GM12873 (cell line): ENCODE results near the gene SPATA9.

Source experiments
- CTCF ChIP-seq: IDR thresholded peaks from 2 replicates; pipeline ENCODE4 v1.5.1; 2012; ENCODE audit warnings: low read depth, mild to moderate bottlenecking, moderate library complexity, low read length, control low read depth; ENCODE audit not compliant: insufficient read depth; ENCODE audit errors: missing control alignments

SPATA9 gene

GRCh38 chr5:95613514-95613913, 69.3 kb downstream of the SPATA9 start:
- no peak for TF ChIP-seq CTCF

- no peak for TF ChIP-seq CTCF
Measured at GRCh38 chr5:95611396-95611795, 71.4 kb downstream of the SPATA9 start.

- no peak for TF ChIP-seq CTCF
Measured at GRCh38 chr5:95610546-95610945, 72.2 kb downstream of the SPATA9 start.

- TF ChIP-seq CTCF, result no peak
Measured at GRCh38 chr5:95609711-95610110, 73.1 kb downstream of the SPATA9 start.
